Vagina (tissue), 2 donors: ENCODE results near the gene FRS2.

Source experiments
- POLR2A ChIP-seq, 2 donors: fragments of 450-650 bp; IDR thresholded peaks; one replicate each; pipeline ENCODE4 v1.6.1; 2017; ENCODE audit warnings: antibody characterized with exemption in 2 of 2, mild to moderate bottlenecking in 2 of 2, moderate library complexity in 2 of 2
- POLR2AphosphoS5 ChIP-seq, 2 donors: sonication (generic); formaldehyde crosslinking; IDR thresholded peaks; one replicate each; pipeline ENCODE4 v1.9.0; 2017; ENCODE audit warnings: antibody characterized with exemption in 2 of 2, mild to moderate bottlenecking in 2 of 2, low read depth in 1 of 2; ENCODE audit not compliant: insufficient read depth in 1 of 2
- TF ChIP-seq, protein P1 (sequence below), 3 experiments: fragments of 450-650 bp in 2 of 3; fragments of 200-600 bp in 1 of 3; sonication (generic) in 1 of 3; IDR thresholded peaks; one replicate each; pipeline ENCODE4 v1.5.1; 2017 to 2019; ENCODE audit warnings: antibody characterized with exemption in 3 of 3, mild to moderate bottlenecking in 2 of 3, moderate library complexity in 2 of 3

DNA sequence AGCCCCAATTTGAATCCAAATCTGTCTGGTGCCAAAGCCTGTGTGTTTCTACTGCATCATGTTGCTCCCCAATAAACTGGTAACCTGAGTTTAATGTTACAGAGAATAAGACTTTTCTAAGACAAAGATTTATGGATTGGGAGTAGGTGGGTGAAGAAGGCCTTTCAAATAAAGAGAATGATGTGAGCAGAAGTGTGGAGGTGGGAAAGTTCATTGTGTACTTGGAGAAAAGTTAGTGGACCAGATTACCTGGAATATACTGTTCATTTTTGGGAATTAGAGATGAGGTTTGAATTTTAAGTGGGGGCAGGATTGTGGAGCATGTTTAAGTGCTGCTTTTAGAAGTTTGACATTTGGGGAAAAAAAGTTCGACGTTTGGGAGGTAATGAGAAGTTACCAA, 3.1 kb downstream of the FRS2 start:
- TF ChIP-seq, protein P1, sequence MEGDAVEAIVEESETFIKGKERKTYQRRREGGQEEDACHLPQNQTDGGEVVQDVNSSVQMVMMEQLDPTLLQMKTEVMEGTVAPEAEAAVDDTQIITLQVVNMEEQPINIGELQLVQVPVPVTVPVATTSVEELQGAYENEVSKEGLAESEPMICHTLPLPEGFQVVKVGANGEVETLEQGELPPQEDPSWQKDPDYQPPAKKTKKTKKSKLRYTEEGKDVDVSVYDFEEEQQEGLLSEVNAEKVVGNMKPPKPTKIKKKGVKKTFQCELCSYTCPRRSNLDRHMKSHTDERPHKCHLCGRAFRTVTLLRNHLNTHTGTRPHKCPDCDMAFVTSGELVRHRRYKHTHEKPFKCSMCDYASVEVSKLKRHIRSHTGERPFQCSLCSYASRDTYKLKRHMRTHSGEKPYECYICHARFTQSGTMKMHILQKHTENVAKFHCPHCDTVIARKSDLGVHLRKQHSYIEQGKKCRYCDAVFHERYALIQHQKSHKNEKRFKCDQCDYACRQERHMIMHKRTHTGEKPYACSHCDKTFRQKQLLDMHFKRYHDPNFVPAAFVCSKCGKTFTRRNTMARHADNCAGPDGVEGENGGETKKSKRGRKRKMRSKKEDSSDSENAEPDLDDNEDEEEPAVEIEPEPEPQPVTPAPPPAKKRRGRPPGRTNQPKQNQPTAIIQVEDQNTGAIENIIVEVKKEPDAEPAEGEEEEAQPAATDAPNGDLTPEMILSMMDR (IDR thresholded peaks at IDR 0.05) = no peak
- TF ChIP-seq POLR2A (IDR thresholded peaks at IDR 0.05) (no peak), POLR2AphosphoS5 (IDR thresholded peaks at IDR 0.05; ENCODE audit: insufficient read depth in 1 of 2, low read depth in 1 of 2) (no peak)
